ENCODE data around the gene LDLRAP1.

DNA sequence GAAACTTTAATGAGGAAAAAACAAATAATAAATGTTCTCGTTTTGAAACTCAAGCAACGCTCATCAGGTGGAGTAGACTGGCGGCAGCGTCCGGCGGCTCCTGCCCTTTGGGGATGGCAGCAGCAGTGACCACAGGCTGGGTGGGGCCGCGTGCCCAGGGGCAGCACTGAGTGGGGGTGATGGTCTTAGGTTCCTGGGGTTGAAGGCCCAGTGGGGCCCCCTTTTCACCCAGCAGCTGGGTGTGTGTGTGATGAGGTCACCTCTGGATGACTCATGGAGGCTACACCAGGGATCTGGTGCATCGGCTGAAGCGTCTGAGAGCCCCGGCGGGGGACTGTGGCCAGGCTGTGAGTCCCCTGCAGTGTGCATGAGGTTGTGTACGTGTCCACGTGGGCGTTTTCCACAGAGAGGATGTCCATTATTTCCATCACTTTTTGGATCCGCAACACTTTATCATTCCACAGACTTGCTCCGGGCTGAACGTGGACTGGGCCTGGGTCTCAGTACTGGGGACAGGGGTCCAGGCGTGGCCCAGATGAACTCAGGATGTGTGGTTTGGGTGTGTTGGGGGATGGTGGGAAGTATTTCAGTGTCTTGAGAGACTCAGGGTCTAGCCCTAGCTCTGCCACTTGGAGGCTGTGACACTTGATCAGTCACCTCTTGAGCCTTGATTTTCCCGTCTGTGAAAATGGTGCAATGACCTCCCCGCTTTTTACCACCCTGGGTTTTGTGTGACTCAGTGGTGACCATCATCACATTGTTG, 25.6 kb downstream of the LDLRAP1 start:
- TF ChIP-seq EZH2 (IDR thresholded peaks at IDR 0.05; ENCODE audit: insufficient read depth, poor library complexity, severe bottlenecking) (no peak), EZH2phosphoT487 (IDR thresholded peaks at IDR 0.05; ENCODE audit: insufficient read depth, low read depth) (no peak)

Data from GM23248 (cell line).